ENCODE data around the gene CLEC2L.

GRCh38 chr7:139531094-139531493 lies 7.6 kb downstream of the CLEC2L start:
- no peak for TF ChIP-seq EZH2phosphoT487 (IDR thresholded peaks at IDR 0.05; ENCODE audit: borderline replicate concordance, low read length)
- no peak for TF ChIP-seq CTCF (IDR thresholded peaks at IDR 0.05; ENCODE audit: low read depth, low read length, poor library complexity, severe bottlenecking)

Measured in DOHH2 (cell line).